GM23338 (cell line): Measurements from ENCODE around the gene RNGTT. TPM values are rescaled to one million over a fixed set of nuclear protein-coding genes. Genes with fewer than 3 reads are reported as not detected.

Source experiments
- ATAC-seq: fragments of 200-7000 bp; cut with Tn5 transposase; 3 replicates; pipeline ENCODE4 v1.9.1; 2020
- DNase-seq: peaks from one replicate; pipeline ENCODE4 v3.0.0-alpha.2; 2015; ENCODE audit warnings: low spot score
- H2AFZ ChIP-seq: fragments of 200-600 bp; sonication (generic); 2 replicates; pipeline ENCODE4 v1.8.0; 2016; ENCODE audit warnings: antibody characterized with exemption, mild to moderate bottlenecking, moderate library complexity
- H3F3A ChIP-seq: fragments of 200-600 bp; sonication (generic); replicated peaks from 2 replicates; pipeline ENCODE4 v1.8.0; 2017; ENCODE audit warnings: antibody characterized with exemption, mixed run types, low read depth
- H3K27ac ChIP-seq: fragments of 200-600 bp; sonication (generic); 2 replicates; pipeline ENCODE4 v1.6.1; 2016; ENCODE audit warnings: low read depth
- H3K27me3 ChIP-seq: fragments of 200-600 bp; sonication (generic); 2 replicates; pipeline ENCODE4 v1.8.0; 2016; ENCODE audit warnings: mild to moderate bottlenecking, mixed run types, moderate library complexity; ENCODE audit not compliant: insufficient read depth
- H3K36me3 ChIP-seq: fragments of 200-600 bp; sonication (generic); 2 replicates; pipeline ENCODE4 v1.8.0; 2016; ENCODE audit warnings: mild to moderate bottlenecking; ENCODE audit not compliant: insufficient read depth
- H3K4me1 ChIP-seq: fragments of 200-600 bp; sonication (generic); 2 replicates; pipeline ENCODE4 v1.8.0; 2016; ENCODE audit warnings: mild to moderate bottlenecking, moderate library complexity; ENCODE audit not compliant: insufficient read depth
- H3K4me2 ChIP-seq: fragments of 200-600 bp; sonication (generic); 2 replicates; pipeline ENCODE4 v1.7.1; 2017; ENCODE audit warnings: mixed run types
- H3K4me3 ChIP-seq: fragments of 200-600 bp; sonication (generic); 2 replicates; pipeline ENCODE4 v1.6.1; 2016; ENCODE audit warnings: mixed run types
- H3K79me2 ChIP-seq: fragments of 200-600 bp; sonication (generic); replicated peaks from 2 replicates; pipeline ENCODE4 v1.8.0; 2017; ENCODE audit warnings: mild to moderate bottlenecking; ENCODE audit not compliant: insufficient read depth
- H3K9me2 ChIP-seq: fragments of 200-600 bp; sonication (generic); 2 replicates; pipeline ENCODE4 v1.8.0; 2017; ENCODE audit not compliant: insufficient read depth
- H4K20me1 ChIP-seq: fragments of 200-600 bp; sonication (generic); replicated peaks from 2 replicates; pipeline ENCODE4 v1.8.0; 2017; ENCODE audit warnings: mild to moderate bottlenecking; ENCODE audit not compliant: insufficient read depth
- H3K27ac Mint-ChIP-seq: 2 replicates; pipeline ENCODE4 v1.8.0; 2020; ENCODE audit warnings: inconsistent platforms, mild to moderate bottlenecking, moderate library complexity, mixed read lengths
- H3K27me3 Mint-ChIP-seq: 3 replicates; pipeline ENCODE4 v1.8.0; 2022; ENCODE audit warnings: low read depth, mild to moderate bottlenecking, moderate library complexity, mixed read lengths, inconsistent platforms; ENCODE audit not compliant: insufficient read depth, poor library complexity
- H3K36me3 Mint-ChIP-seq: 3 replicates; pipeline ENCODE4 v1.8.0; 2021; ENCODE audit warnings: low read depth, mild to moderate bottlenecking, inconsistent platforms, moderate library complexity, mixed read lengths
- H3K4me1 Mint-ChIP-seq: 3 replicates; pipeline ENCODE4 v1.8.0; 2020; ENCODE audit warnings: mild to moderate bottlenecking, inconsistent platforms, mixed read lengths
- H3K4me3 Mint-ChIP-seq: 3 replicates; pipeline ENCODE4 v1.8.0; 2021; ENCODE audit warnings: moderate library complexity, mild to moderate bottlenecking, inconsistent platforms, mixed read lengths
- H3K9me3 Mint-ChIP-seq: 3 replicates; pipeline ENCODE4 v1.8.0; 2020; ENCODE audit warnings: moderate library complexity, mild to moderate bottlenecking, inconsistent platforms, mixed read lengths
- CREB1 ChIP-seq: fragments of 250-450 bp; sonication (Bioruptor Pico); IDR thresholded peaks from 2 replicates; pipeline ENCODE4 v1.5.0; 2020; ENCODE audit warnings: low read depth, mild to moderate bottlenecking, moderate library complexity
- EZH2 ChIP-seq: fragments of 200-600 bp; sonication (generic); IDR thresholded peaks from one replicate; pipeline ENCODE4 v1.8.0; 2017; ENCODE audit warnings: antibody characterized with exemption, mild to moderate bottlenecking, low read depth; ENCODE audit not compliant: unreplicated experiment
- EZH2phosphoT487 ChIP-seq: fragments of 200-600 bp; sonication (generic); IDR thresholded peaks from one replicate; pipeline ENCODE4 v1.8.1; 2018; ENCODE audit warnings: antibody characterized with exemption; ENCODE audit not compliant: unreplicated experiment
- POLR2AphosphoS5 ChIP-seq: IDR thresholded peaks from 2 replicates; pipeline ENCODE4 v1.6.1; 2016; ENCODE audit warnings: antibody characterized with exemption, low read depth
- ZNF114 ChIP-seq: fragments of 250-450 bp; sonication (Bioruptor Pico); IDR thresholded peaks from 2 replicates; pipeline ENCODE4 v1.5.0; 2020; ENCODE audit warnings: mild to moderate bottlenecking, moderate library complexity
- ZNF331 ChIP-seq: fragments of 250-450 bp; sonication (Bioruptor Pico); IDR thresholded peaks from 2 replicates; pipeline ENCODE4 v1.5.0; 2020; ENCODE audit warnings: low read depth, mild to moderate bottlenecking, moderate library complexity
- polyA plus RNA-seq: library from polyadenylated mRNA; unstranded; fragments of >200 nt; fragmentation: Nextera tagmentation; extraction: Ambion mirVana; gene quantifications from 2 replicates; pipeline ENCODE4 v1.2.1, GENCODE V29; 2016
- total RNA-seq: library from RNA; depleted of rRNA; stranded (reverse); fragments of >200 nt; shearing (Covaris generic); gene quantifications from 2 replicates; pipeline ENCODE4 v1.2.3, GENCODE V29; 2014
- TF ChIP-seq, protein P1 (sequence below): IDR thresholded peaks from one replicate; pipeline ENCODE4 v1.6.1; 2018; ENCODE audit warnings: antibody characterized with exemption; ENCODE audit not compliant: unreplicated experiment
- TF ChIP-seq, protein P2 (sequence below): IDR thresholded peaks from 2 replicates; pipeline ENCODE4 v1.6.1; 2016; ENCODE audit warnings: antibody characterized with exemption
- TF ChIP-seq, protein P3 (sequence below), 2 experiments: fragments of 200-600 bp in 1 of 2; sonication (generic) in 1 of 2; conservative IDR thresholded peaks; 2 replicates each; pipeline versions ENCODE4 v1.5.1 to v1.6.1; 2016 to 2017; ENCODE audit warnings: antibody characterized with exemption in 2 of 2, low read depth in 2 of 2, mild to moderate bottlenecking in 2 of 2, moderate library complexity in 1 of 2

RNGTT gene
- total and polyA plus RNA-seq, 2 experiments from 2014 or later: 11.2 to 29.2 TPM

DNA sequence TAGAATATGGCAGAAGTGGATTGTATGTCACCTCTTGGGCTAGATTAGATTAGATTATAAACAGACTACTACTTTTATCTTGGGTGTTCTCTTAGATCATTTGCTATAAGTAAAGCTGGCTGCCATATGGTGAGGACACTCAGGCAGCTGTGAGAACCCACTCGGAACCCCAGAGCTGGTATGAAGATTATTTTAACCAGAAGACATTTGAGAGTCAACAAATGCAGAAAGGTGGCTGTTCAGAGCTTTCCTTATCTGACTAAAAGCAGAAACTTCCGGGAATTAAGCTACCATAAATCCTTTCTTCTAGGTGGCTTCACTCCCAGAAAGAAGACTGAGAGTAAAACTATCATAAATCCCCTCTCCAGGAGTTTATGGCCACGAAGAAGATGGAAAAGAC is 91.9 kb downstream of the RNGTT start (continued):
- TF ChIP-seq, protein P1, sequence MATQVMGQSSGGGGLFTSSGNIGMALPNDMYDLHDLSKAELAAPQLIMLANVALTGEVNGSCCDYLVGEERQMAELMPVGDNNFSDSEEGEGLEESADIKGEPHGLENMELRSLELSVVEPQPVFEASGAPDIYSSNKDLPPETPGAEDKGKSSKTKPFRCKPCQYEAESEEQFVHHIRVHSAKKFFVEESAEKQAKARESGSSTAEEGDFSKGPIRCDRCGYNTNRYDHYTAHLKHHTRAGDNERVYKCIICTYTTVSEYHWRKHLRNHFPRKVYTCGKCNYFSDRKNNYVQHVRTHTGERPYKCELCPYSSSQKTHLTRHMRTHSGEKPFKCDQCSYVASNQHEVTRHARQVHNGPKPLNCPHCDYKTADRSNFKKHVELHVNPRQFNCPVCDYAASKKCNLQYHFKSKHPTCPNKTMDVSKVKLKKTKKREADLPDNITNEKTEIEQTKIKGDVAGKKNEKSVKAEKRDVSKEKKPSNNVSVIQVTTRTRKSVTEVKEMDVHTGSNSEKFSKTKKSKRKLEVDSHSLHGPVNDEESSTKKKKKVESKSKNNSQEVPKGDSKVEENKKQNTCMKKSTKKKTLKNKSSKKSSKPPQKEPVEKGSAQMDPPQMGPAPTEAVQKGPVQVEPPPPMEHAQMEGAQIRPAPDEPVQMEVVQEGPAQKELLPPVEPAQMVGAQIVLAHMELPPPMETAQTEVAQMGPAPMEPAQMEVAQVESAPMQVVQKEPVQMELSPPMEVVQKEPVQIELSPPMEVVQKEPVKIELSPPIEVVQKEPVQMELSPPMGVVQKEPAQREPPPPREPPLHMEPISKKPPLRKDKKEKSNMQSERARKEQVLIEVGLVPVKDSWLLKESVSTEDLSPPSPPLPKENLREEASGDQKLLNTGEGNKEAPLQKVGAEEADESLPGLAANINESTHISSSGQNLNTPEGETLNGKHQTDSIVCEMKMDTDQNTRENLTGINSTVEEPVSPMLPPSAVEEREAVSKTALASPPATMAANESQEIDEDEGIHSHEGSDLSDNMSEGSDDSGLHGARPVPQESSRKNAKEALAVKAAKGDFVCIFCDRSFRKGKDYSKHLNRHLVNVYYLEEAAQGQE: no peak
- TF ChIP-seq EZH2phosphoT487: no peak
- TF ChIP-seq, protein P2, sequence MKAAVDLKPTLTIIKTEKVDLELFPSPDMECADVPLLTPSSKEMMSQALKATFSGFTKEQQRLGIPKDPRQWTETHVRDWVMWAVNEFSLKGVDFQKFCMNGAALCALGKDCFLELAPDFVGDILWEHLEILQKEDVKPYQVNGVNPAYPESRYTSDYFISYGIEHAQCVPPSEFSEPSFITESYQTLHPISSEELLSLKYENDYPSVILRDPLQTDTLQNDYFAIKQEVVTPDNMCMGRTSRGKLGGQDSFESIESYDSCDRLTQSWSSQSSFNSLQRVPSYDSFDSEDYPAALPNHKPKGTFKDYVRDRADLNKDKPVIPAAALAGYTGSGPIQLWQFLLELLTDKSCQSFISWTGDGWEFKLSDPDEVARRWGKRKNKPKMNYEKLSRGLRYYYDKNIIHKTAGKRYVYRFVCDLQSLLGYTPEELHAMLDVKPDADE: no peak
- no peak for TF ChIP-seq ZNF114
- TF ChIP-seq, protein P3, sequence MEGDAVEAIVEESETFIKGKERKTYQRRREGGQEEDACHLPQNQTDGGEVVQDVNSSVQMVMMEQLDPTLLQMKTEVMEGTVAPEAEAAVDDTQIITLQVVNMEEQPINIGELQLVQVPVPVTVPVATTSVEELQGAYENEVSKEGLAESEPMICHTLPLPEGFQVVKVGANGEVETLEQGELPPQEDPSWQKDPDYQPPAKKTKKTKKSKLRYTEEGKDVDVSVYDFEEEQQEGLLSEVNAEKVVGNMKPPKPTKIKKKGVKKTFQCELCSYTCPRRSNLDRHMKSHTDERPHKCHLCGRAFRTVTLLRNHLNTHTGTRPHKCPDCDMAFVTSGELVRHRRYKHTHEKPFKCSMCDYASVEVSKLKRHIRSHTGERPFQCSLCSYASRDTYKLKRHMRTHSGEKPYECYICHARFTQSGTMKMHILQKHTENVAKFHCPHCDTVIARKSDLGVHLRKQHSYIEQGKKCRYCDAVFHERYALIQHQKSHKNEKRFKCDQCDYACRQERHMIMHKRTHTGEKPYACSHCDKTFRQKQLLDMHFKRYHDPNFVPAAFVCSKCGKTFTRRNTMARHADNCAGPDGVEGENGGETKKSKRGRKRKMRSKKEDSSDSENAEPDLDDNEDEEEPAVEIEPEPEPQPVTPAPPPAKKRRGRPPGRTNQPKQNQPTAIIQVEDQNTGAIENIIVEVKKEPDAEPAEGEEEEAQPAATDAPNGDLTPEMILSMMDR (conservative IDR thresholded peaks at IDR 0.05; ENCODE audit: low read depth in 2 of 2): no peak
- no peak for TF ChIP-seq POLR2AphosphoS5
- TF ChIP-seq EZH2: no peak
- TF ChIP-seq ZNF331 (CRISPR knock-in tag): no peak
- no peak for TF ChIP-seq CREB1 (CRISPR knock-in tag)

DNA sequence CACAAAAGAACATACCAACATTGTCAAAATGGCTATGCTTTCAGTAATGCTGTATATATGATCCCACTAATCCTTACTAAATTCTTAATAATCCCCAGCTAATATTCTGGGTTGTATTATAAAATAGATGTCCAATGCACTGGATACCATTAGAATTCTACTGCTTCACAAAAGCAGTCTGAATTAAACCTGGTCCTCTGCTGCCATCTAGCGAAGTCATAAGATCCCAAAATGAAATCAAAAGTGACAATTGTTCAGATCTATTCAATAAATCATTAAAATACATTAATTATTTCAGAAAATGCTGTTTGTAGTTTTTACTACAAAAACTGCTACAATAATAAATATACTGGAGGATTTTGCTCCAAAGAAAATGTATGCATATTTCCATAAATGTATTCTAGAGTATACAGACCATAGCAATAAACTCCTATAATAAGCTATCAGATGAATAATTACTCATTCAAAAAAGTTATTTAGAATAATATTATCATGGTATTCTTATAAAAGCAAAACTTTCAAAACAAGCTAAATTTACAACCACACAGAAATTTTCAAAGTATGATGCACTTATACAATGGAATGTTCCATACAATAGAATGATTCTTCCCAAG is 92.6 kb downstream of the RNGTT start:
- 0 out of 2 replicates have a peak, but pooled peaks cover under 1% of the 10 kb centered on the region for H4K20me1 ChIP-seq
- no peaks in the 10 kb centered on the region for H3K27me3 Mint-ChIP-seq
- no peak overlapping the region for H3K4me2 ChIP-seq
- DNase-seq (peak; percentile 70), ATAC-seq (no peak)
- no peak overlapping the region for H3K27ac Mint-ChIP-seq
- H3F3A ChIP-seq: no peaks in the 10 kb centered on the region
- H3K4me3 ChIP-seq: no peak overlapping the region
- no peaks in the 10 kb centered on the region for H3K36me3 ChIP-seq
- no peak overlapping the region for H3K4me3 Mint-ChIP-seq
- no peaks in the 10 kb centered on the region for H3K79me2 ChIP-seq
- no peaks in the 10 kb centered on the region for H3K9me3 Mint-ChIP-seq
- TF ChIP-seq, protein P3 (conservative IDR thresholded peaks at IDR 0.05; ENCODE audit: low read depth in 2 of 2): peak; percentile 69 to 77
- no peak for TF ChIP-seq EZH2phosphoT487
- no peaks in the 10 kb centered on the region for H3K4me1 ChIP-seq
- no peak overlapping the region for H2AFZ ChIP-seq
- H3K4me1 Mint-ChIP-seq: peaks cover 3% of the 10 kb centered on the region; the same call in 1 of the 3 replicates
- H3K36me3 Mint-ChIP-seq: no peaks in the 10 kb centered on the region
- H3K27me3 ChIP-seq: no peaks in the 10 kb centered on the region
- H3K27ac ChIP-seq: no peak overlapping the region
- no peaks in the 10 kb centered on the region for H3K9me2 ChIP-seq
